Hepatocyte (in vitro differentiated cells): ENCODE measurements around the gene SMAD1. TPM values are rescaled to one million over a fixed set of nuclear protein-coding genes. Genes with fewer than 3 reads are reported as not detected.
"Not testable (repeated sequence)": the region's sequence is repeated elsewhere in the genome, so short reads cannot be mapped to it uniquely, and the experiment has no call there.

ENCODE experiments used
- DNase-seq: peaks from one replicate; pipeline ENCODE4 v3.0.0-alpha.2; 2016; ENCODE audit warnings: low spot score
- H2AFZ ChIP-seq: fragments of 200-600 bp; sonication (generic); 2 replicates; pipeline ENCODE4 v1.6.0; 2016; ENCODE audit warnings: antibody characterized with exemption, mild to moderate bottlenecking
- H3K27ac ChIP-seq: fragments of 200-600 bp; sonication (generic); 2 replicates; pipeline ENCODE4 v1.5.1; 2016; ENCODE audit warnings: mild to moderate bottlenecking
- H3K27me3 ChIP-seq: fragments of 200-600 bp; sonication (generic); 2 replicates; pipeline ENCODE4 v1.6.1; 2016
- H3K36me3 ChIP-seq: fragments of 200-600 bp; sonication (generic); replicated peaks from 2 replicates; pipeline ENCODE4 v1.5.1; 2016; ENCODE audit warnings: low read depth; ENCODE audit not compliant: insufficient read depth
- H3K4me1 ChIP-seq: fragments of 200-600 bp; sonication (generic); 2 replicates; pipeline ENCODE4 v1.5.1; 2016; ENCODE audit warnings: mild to moderate bottlenecking, moderate library complexity; ENCODE audit not compliant: insufficient read depth
- H3K4me2 ChIP-seq: fragments of 200-600 bp; sonication (generic); 2 replicates; pipeline ENCODE4 v1.6.0; 2016
- H3K4me3 ChIP-seq: fragments of 200-600 bp; sonication (generic); 2 replicates; pipeline ENCODE4 v1.5.1; 2016; ENCODE audit warnings: mild to moderate bottlenecking
- H3K79me2 ChIP-seq: fragments of 200-600 bp; sonication (generic); 2 replicates; pipeline ENCODE4 v1.6.0; 2017; ENCODE audit warnings: mild to moderate bottlenecking
- H3K9me2 ChIP-seq: fragments of 200-600 bp; sonication (generic); replicated peaks from 2 replicates; pipeline ENCODE4 v1.6.0; 2017; ENCODE audit warnings: mild to moderate bottlenecking; ENCODE audit not compliant: insufficient read depth
- H3K9me3 ChIP-seq: fragments of 200-600 bp; sonication (generic); 2 replicates; pipeline ENCODE4 v1.5.1; 2016; ENCODE audit warnings: low read depth, mild to moderate bottlenecking
- H4K20me1 ChIP-seq: fragments of 200-600 bp; sonication (generic); 2 replicates; pipeline ENCODE4 v1.6.0; 2016; ENCODE audit warnings: mild to moderate bottlenecking; ENCODE audit not compliant: insufficient read depth, poor library complexity, severe bottlenecking
- CTCF ChIP-seq: fragments of 200-600 bp; sonication (generic); IDR thresholded peaks from 2 replicates; pipeline ENCODE4 v1.5.1; 2016; ENCODE audit warnings: antibody characterized with exemption, mild to moderate bottlenecking; ENCODE audit not compliant: poor library complexity
- EZH2 ChIP-seq: fragments of 200-600 bp; sonication (generic); IDR thresholded peaks from 2 replicates; pipeline ENCODE4 v1.6.1; 2016; ENCODE audit warnings: antibody characterized with exemption, mild to moderate bottlenecking, borderline replicate concordance
- EZH2phosphoT487 ChIP-seq: fragments of 200-600 bp; sonication (generic); IDR thresholded peaks from one replicate; pipeline ENCODE4 v1.6.1; 2018; ENCODE audit warnings: antibody characterized with exemption, mild to moderate bottlenecking, low read depth, moderate library complexity; ENCODE audit not compliant: unreplicated experiment, severe bottlenecking
- WGBS: methylation state at CpG from one replicate; pipeline ENCODE4 v1.1.6; 2016; ENCODE audit warnings: low lambda C conversion rate; ENCODE audit errors: missing lambda C conversion rate; 5-methylcytosine and 5-hydroxymethylcytosine counted together
- polyA plus RNA-seq: library from polyadenylated mRNA; unstranded; fragments of >200 nt; fragmentation: Nextera tagmentation; extraction: Ambion mirVana; gene quantifications from 2 replicates; pipeline ENCODE4 v1.2.1, GENCODE V29; 2016
- total RNA-seq: library from RNA; depleted of rRNA; stranded (reverse); fragments of >200 nt; gene quantifications from 2 replicates; pipeline ENCODE4 v1.2.3, GENCODE V29; 2014

Gene SMAD1
- total and polyA plus RNA-seq, 2 experiments from 2014 or later = 18.1 to 24.1 TPM

DNA sequence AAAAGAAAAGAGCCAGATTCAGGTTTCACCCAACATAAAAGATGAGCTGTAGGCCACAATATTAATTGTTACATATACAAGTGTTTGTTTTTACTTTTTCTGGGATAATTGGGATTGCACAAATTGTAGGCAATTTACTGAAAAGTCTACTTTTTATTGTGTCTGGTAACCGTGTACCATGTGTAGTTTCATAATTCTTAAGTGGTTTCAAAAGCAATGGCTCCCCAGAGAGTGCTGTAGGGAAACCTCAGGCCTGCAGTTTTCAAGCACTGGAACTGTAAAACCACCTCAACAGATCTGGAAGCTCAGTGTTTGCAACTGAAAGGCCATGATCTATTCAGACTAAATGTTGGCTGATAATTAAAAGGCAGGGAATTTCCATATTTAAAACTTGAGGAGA lies 83.7 kb downstream of the SMAD1 start:
- H3K4me2 ChIP-seq = no peak overlapping the region
- H3K79me2 ChIP-seq = no peaks in the 10 kb centered on the region
- no peaks in the 10 kb centered on the region for H4K20me1 ChIP-seq
- H3K36me3 ChIP-seq = no peaks in the 10 kb centered on the region
- H2AFZ ChIP-seq = no peak overlapping the region
- no peaks in the 10 kb centered on the region for H3K4me1 ChIP-seq
- H3K4me3 ChIP-seq = no peak overlapping the region
- DNase-seq = no peak
- WGBS = 83% methylated on average over 1 of the region's 1 CpG
- no peaks in the 10 kb centered on the region for H3K27me3 ChIP-seq
- H3K9me2 ChIP-seq = no peaks in the 10 kb centered on the region
- no peak for TF ChIP-seq EZH2phosphoT487
- TF ChIP-seq CTCF = no peak
- no peak for TF ChIP-seq EZH2
- H3K27ac ChIP-seq = no peak overlapping the region
- H3K9me3 ChIP-seq = no peaks in the 10 kb centered on the region

DNA sequence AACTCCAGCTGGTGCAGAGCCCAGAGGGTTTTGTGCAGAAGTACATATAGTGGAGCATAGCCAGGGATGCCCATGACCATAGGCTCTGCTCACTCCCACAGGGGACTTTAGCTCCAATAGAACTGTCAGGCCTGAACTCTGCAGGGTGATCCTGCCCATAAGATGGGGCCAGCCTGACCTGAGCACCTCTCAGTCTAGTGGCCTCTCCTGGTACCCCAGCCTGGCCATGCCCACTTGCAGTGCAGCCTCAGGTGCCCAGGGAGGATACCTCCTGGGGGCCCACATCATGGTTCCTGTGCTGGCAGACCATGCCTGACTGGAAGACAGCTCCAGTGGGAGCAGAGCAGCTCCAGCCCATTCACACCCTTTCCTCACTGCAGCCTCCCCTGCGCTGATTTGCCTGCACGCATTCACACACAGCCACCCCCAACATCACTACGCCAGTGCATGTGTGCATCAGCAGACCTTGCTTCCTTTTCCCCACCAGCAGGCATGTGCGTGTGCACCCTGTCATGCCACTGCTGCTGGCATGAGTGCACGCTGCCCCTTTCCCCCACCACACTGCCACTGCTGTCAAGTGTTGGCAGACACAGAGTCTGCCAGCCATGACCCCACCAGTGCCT lies 84.5 kb downstream of the SMAD1 start:
- H3K4me1 ChIP-seq = no peaks in the 10 kb centered on the region
- no peaks in the 10 kb centered on the region for H4K20me1 ChIP-seq
- H3K27me3 ChIP-seq = no peaks in the 10 kb centered on the region
- H3K4me2 ChIP-seq = no peak overlapping the region
- H3K4me3 ChIP-seq = no peak overlapping the region
- no peak overlapping the region for H2AFZ ChIP-seq
- no peak overlapping the region for H3K27ac ChIP-seq
- TF ChIP-seq EZH2 = no peak
- no peaks in the 10 kb centered on the region for H3K9me3 ChIP-seq
- WGBS = 92% methylated on average over 5 of the region's 5 CpGs
- DNase-seq = no peak
- H3K36me3 ChIP-seq = no peaks in the 10 kb centered on the region
- H3K9me2 ChIP-seq = no peaks in the 10 kb centered on the region
- no peaks in the 10 kb centered on the region for H3K79me2 ChIP-seq

DNA sequence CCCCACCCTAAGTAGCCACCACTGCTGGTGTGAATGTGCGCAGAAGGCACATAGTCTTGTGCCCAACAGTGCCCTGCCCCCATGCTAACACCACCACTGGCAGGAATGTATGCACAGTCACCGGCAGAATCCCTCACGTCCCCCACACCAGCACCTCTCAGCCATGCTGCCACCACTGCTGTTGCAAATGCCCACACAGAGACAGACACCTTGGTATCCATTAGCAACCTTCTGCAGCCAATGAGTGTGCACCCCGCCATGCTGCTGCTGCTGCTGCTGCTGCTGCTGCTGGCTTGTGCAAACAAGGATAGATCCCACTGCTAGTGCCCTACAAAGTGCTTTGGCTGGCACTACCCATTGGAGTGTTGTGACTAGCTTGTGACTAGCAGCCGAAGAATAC lies 85.1 kb downstream of the SMAD1 start:
- TF ChIP-seq EZH2 = no peak
- TF ChIP-seq CTCF = no peak
- TF ChIP-seq EZH2phosphoT487 = no peak
- no peaks in the 10 kb centered on the region for H3K79me2 ChIP-seq
- no peaks in the 10 kb centered on the region for H3K4me1 ChIP-seq
- no peaks in the 10 kb centered on the region for H4K20me1 ChIP-seq
- H2AFZ ChIP-seq = no peak overlapping the region
- no peaks in the 10 kb centered on the region for H3K27me3 ChIP-seq
- DNase-seq = no peak
- H3K36me3 ChIP-seq = no peaks in the 10 kb centered on the region
- 77% methylated on average over 5 of the region's 5 CpGs for WGBS
- no peak overlapping the region for H3K4me3 ChIP-seq
- H3K4me2 ChIP-seq = no peak overlapping the region
- no peaks in the 10 kb centered on the region for H3K9me3 ChIP-seq
- no peak overlapping the region for H3K27ac ChIP-seq
- H3K9me2 ChIP-seq = no peaks in the 10 kb centered on the region

DNA sequence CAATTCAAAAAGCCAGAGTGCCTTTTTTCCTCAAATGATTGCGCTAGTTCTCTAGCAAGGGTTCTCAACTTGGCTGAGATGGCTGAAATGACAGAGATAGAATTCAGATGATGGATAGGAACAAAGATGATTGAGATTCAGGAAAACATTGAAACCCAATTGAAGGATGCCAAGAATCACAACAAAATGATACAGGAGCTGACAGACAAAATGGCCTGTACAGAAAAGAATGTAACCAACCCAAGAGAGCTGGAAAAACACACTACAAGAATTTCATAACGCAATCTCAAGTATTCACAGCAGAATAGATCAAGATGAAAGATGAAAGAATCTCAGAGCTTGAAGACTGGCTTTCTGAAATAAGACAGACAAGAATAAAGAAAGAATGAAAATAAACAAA lies 85.9 kb downstream of the SMAD1 start:
- H4K20me1 ChIP-seq = no peaks in the 10 kb centered on the region
- H2AFZ ChIP-seq = no peak overlapping the region
- WGBS = 93% methylated on average over 2 of the region's 2 CpGs
- H3K4me2 ChIP-seq = no peak overlapping the region
- H3K27me3 ChIP-seq = no peaks in the 10 kb centered on the region
- TF ChIP-seq CTCF (no peak), EZH2phosphoT487 (no peak), EZH2 (no peak)
- H3K4me3 ChIP-seq = no peak overlapping the region
- no peaks in the 10 kb centered on the region for H3K36me3 ChIP-seq
- H3K4me1 ChIP-seq = no peaks in the 10 kb centered on the region
- no peaks in the 10 kb centered on the region for H3K79me2 ChIP-seq
- no peaks in the 10 kb centered on the region for H3K9me3 ChIP-seq
- H3K27ac ChIP-seq = no peak overlapping the region
- DNase-seq = no peak
- H3K9me2 ChIP-seq = no peaks in the 10 kb centered on the region

DNA sequence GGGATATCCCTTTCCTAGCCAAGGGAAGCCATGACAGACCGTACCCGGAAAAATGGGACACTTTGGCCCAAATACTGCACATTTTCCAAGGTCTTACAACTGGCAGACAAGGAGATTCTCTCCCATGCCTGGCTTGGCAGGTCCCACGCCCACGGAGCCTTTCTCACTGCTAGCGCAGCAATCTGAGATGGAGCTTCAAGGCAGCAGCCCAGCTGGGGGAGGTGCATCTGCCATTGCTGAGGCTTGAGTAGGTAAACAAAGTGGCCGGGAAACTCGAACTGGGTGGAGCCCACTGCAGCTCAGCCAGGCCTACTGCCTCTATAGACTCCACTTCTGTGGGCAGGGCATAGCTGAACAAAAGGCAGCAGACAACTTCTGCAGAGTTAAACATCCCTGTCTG lies 92.9 kb downstream of the SMAD1 start:
- H3K4me2 ChIP-seq, H3K27me3 ChIP-seq: not testable (repeated sequence)
- 85% methylated on average over 7 of the region's 7 CpGs for WGBS

More for the DNA sequence above, 92.9 kb downstream of the SMAD1 start:
- DNase-seq, H2AFZ ChIP-seq, H3K9me2 ChIP-seq, H3K9me3 ChIP-seq, H3K79me2 ChIP-seq, H3K4me3 ChIP-seq, H3K4me1 ChIP-seq, H3K27ac ChIP-seq, H4K20me1 ChIP-seq, H3K36me3 ChIP-seq: not testable (repeated sequence)
